Left renal cortex interstitium (tissue), 4 donors: ENCODE results near the gene FOLR3. TPM values are rescaled to one million over a fixed set of nuclear protein-coding genes. Genes with fewer than 3 reads are reported as not detected.
"Not testable (repeated sequence)": the region's sequence is repeated elsewhere in the genome, so short reads cannot be mapped to it uniquely, and the experiment has no call there.

Experiments used
- DNase-seq, 4 donors: peaks; one replicate each; pipeline ENCODE4 v3.0.0-alpha.2; 2013; ENCODE audit warnings: low read depth in 4 of 4, low spot score in 2 of 4, missing footprints in 1 of 4
- polyA plus RNA-seq, 4 donors: library from polyadenylated mRNA; unstranded; fragments of 120-200 nt; gene quantifications; one replicate each; pipeline ENCODE4 v1.2.1, GENCODE V29; 2013; ENCODE audit not compliant: insufficient read length in 4 of 4

Gene FOLR3
- polyA plus RNA-seq, 4 donors: 1.7 to 3.4 (median 2.6) TPM

GRCh38 chr11:72122607-72123006 lies 12.9 kb upstream of the FOLR3 start:
- DNase-seq: no peak

- DNase-seq: no peak
These were observed 12.3 kb upstream of the FOLR3 start for GRCh38 chr11:72123117-72123653.

GRCh38 chr11:72124046-72124445 lies 11.5 kb upstream of the FOLR3 start:
- no peak for DNase-seq

GRCh38 chr11:72125956-72126355 lies 9.6 kb upstream of the FOLR3 start:
- no peak for DNase-seq

- DNase-seq: no peak
These were observed 7.6 kb upstream of the FOLR3 start for GRCh38 chr11:72127923-72128322.

GRCh38 chr11:72129381-72129780 lies 6.1 kb upstream of the FOLR3 start:
- DNase-seq: no peak

GRCh38 chr11:72132646-72133045 lies 2.9 kb upstream of the FOLR3 start:
- DNase-seq: no peak

GRCh38 chr11:72135891-72136683 lies 562 bp downstream of the FOLR3 start:
- no peak for DNase-seq

GRCh38 chr11:72136684-72137262 lies 1.2 kb downstream of the FOLR3 start:
- DNase-seq: no peak

GRCh38 chr11:72138821-72139390 lies 3.4 kb downstream of the FOLR3 start:
- no peak for DNase-seq

GRCh38 chr11:72139500-72139899 lies 4.0 kb downstream of the FOLR3 start:
- DNase-seq: no peak

GRCh38 chr11:72140661-72141060 lies 5.1 kb downstream of the FOLR3 start:
- DNase-seq: no peak

GRCh38 chr11:72141066-72141465 lies 5.5 kb downstream of the FOLR3 start:
- no peak for DNase-seq

- not testable (repeated sequence) for DNase-seq
These were observed 6.6 kb downstream of the FOLR3 start for GRCh38 chr11:72142086-72142485.

- not testable (repeated sequence) for DNase-seq
These were observed 7.0 kb downstream of the FOLR3 start for GRCh38 chr11:72142543-72142942.

- DNase-seq: no peak
These were observed 9.5 kb downstream of the FOLR3 start for GRCh38 chr11:72144807-72145565.

GRCh38 chr11:72146625-72147024 lies 11.1 kb downstream of the FOLR3 start:
- DNase-seq: no peak

- no peak for DNase-seq
These were observed 15.4 kb downstream of the FOLR3 start for GRCh38 chr11:72150882-72151281.

GRCh38 chr11:72153874-72154273 lies 18.3 kb downstream of the FOLR3 start:
- not testable (repeated sequence) for DNase-seq

- DNase-seq: no peak
These were observed 19.3 kb downstream of the FOLR3 start for GRCh38 chr11:72154816-72155215.

- no peak for DNase-seq
These were observed 20.2 kb downstream of the FOLR3 start for GRCh38 chr11:72155751-72156150.
